PC-9 (cell line): Measurements from ENCODE around the gene TDRD9.

Experiments used
- CTCF ChIP-seq: fragments of 200-600 bp; sonication (generic); conservative IDR thresholded peaks from 2 replicates; pipeline ENCODE4 v1.6.1; 2017; ENCODE audit warnings: mixed run types, antibody characterized with exemption, mild to moderate bottlenecking, moderate library complexity
- EZH2 ChIP-seq: fragments of 200-600 bp; sonication (generic); IDR thresholded peaks from 2 replicates; pipeline ENCODE4 v1.8.0; 2017; ENCODE audit warnings: antibody characterized with exemption, low read depth

- no peak for TF ChIP-seq CTCF
- no peak for TF ChIP-seq EZH2
These were observed 60.8 kb downstream of the TDRD9 start for GRCh38 chr14:103989034-103989433.
